ENCODE measurements around the gene TEAD2. TPM values are rescaled to one million over a fixed set of nuclear protein-coding genes. Genes with fewer than 3 reads are reported as not detected.

The TEAD2 gene
- total and polyA plus RNA-seq, 2 donors (not counting 1 experiment from before 2014, with no cell fraction given) = 5.8 to 12.0 TPM

DNA sequence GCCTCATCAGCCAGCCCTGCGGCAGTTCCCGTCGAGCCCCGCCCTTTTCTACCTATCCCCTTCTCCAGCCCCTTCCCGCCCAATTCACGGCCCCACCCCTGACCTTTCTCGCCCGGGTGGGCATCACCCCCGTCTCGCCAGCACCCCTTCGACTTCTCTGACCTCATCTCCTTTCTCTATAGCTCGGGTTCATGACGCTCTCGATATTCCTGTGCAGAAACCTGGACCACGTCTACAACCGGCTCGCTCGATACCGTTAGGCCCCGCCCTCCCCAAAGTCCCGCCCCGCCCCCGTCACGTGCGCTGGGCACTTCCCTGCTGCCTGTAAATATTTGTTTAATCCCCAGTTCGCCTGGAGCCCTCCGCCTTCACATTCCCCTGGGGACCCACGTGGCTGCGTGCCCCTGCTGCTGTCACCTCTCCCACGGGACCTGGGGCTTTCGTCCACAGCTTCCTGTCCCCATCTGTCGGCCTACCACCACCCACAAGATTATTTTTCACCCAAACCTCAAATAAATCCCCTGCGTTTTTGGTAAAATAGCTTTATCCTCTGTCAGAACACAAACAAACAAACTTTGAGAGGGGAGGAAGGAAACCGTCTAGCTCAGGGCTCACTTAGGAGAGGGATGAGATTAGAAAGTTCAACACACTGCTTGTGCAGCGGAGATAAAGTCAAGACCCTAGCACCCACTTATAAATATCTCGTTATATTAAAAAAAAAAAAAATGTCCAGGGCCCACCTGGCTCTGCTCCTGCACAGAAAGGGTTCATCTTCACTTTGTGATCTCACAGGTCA is 21.9 kb downstream of the TEAD2 start:
- Histone ChIP-seq H3K79me2 (ENCODE audit: control insufficient read depth, insufficient read depth, low read length) (peaks cover 41% of the 10 kb centered on the region), H3K9me3 (ENCODE audit: control extremely low read depth in 1 of 3, control insufficient read depth in 2 of 3, insufficient read depth in 1 of 3, low read length in 2 of 3) (peaks cover 0 to 28% (median 15%) of the 10 kb centered on the region in 3 donors), H3K4me3 (ENCODE audit: control extremely low read depth in 1 of 5, extremely low read depth in 1 of 5, insufficient read depth in 1 of 5, low read depth in 2 of 5, low read length in 4 of 5) (peak overlapping the region in 4 of 5 experiments; percentile 94 to 98 (median 98)), H3K4me2 (replicated peaks; ENCODE audit: low read depth, low read length, poor library complexity, severe bottlenecking) (peak overlapping the region; percentile 100), H2AFZ (ENCODE audit: insufficient read depth, low read depth, low read length, poor library complexity, severe bottlenecking) (no peak overlapping the region), H3K27me3 (replicated peaks in 1 of 4; ENCODE audit: control extremely low read depth in 1 of 4, control insufficient read depth in 3 of 4, insufficient read depth in 4 of 4, low read length in 3 of 4) (no peaks in the 10 kb centered on the region), H3K4me1 (ENCODE audit: control insufficient read depth in 2 of 2, insufficient read depth in 2 of 2, low read length in 2 of 2) (peaks cover 52 to 77% of the 10 kb centered on the region in 2 donors), H3K9ac (ENCODE audit: low read length) (peak overlapping the region; percentile 89), H4K20me1 (ENCODE audit: control insufficient read depth, insufficient read depth, low read length, poor library complexity, severe bottlenecking) (peaks cover 47% of the 10 kb centered on the region), H3K27ac (ENCODE audit: low read length in 2 of 2) (peak overlapping the region; percentile 89 to 93), H3K36me3 (replicated peaks in 1 of 2; ENCODE audit: control extremely low read depth in 1 of 2, control insufficient read depth in 1 of 2, extremely low read depth in 1 of 2, insufficient read depth in 2 of 2, low read length in 1 of 2) (peaks cover 0 to 67% of the 10 kb centered on the region in 2 experiments)
- Mint-ChIP-seq H3K27me3 (no peaks in the 10 kb centered on the region), H3K27ac (peak overlapping the region; percentile 95), H3K4me1 (peaks cover 75% of the 10 kb centered on the region), H3K9me3 (ENCODE audit: insufficient read depth) (no peaks in the 10 kb centered on the region), H3K4me3 (peak overlapping the region; percentile 80)
- CTCF ChIA-PET = interaction anchor here (0.5 to 2.6 kb wide), 17 partner anchors 9 to 206 kb away, joined by 3 to 25 read pairs (median 4); partner anchors contain the start of genes PIH1D1 and SLC6A16
- TF ChIP-seq, protein P1, sequence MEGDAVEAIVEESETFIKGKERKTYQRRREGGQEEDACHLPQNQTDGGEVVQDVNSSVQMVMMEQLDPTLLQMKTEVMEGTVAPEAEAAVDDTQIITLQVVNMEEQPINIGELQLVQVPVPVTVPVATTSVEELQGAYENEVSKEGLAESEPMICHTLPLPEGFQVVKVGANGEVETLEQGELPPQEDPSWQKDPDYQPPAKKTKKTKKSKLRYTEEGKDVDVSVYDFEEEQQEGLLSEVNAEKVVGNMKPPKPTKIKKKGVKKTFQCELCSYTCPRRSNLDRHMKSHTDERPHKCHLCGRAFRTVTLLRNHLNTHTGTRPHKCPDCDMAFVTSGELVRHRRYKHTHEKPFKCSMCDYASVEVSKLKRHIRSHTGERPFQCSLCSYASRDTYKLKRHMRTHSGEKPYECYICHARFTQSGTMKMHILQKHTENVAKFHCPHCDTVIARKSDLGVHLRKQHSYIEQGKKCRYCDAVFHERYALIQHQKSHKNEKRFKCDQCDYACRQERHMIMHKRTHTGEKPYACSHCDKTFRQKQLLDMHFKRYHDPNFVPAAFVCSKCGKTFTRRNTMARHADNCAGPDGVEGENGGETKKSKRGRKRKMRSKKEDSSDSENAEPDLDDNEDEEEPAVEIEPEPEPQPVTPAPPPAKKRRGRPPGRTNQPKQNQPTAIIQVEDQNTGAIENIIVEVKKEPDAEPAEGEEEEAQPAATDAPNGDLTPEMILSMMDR (IDR thresholded peaks at IDR 0.05) = no peak
- no peak for TF ChIP-seq EZH2 (IDR thresholded peaks at IDR 0.05; ENCODE audit: borderline replicate concordance, insufficient read depth, low read depth, low read length, poor library complexity, severe bottlenecking)
- POLR2A ChIA-PET = interaction anchor here (0.6 to 5.6 kb wide), 26 partner anchors 9 to 335 kb away, joined by 3 to 72 read pairs (median 8); partner anchors contain the start of genes ALDH16A1, KASH5 and TEAD2
- intact Hi-C loops (cut with micrococcal nuclease) = loop anchor here (1.0 to 2.0 kb wide), 8 partner anchors 9 to 129 kb away; partner anchors contain the start of gene DKKL1
- DNase-seq (peak; percentile 98), ATAC-seq (ENCODE audit: low read depth) (peak; percentile 71)
- 14% methylated on average over 31 of the region's 36 CpGs for WGBS (ENCODE audit: insufficient coverage)

Measured in B cell (primary cell).